ENCODE measurements around the gene TNFRSF4. TPM values are rescaled to one million over a fixed set of nuclear protein-coding genes. Genes with fewer than 3 reads are reported as not detected.
A peak's percentile ranks its signal among the peaks of the same experiment; 100 is the strongest.

The TNFRSF4 gene
- total RNA-seq, 1 experiment from 2014 or later, result not detected

GRCh38 chr1:1218524-1219200, 4.7 kb upstream of the TNFRSF4 start:
- no peak for DNase-seq (ENCODE audit: low spot score)

- DNase-seq (ENCODE audit: low spot score), result peak; percentile 75
Observed at GRCh38 chr1:1217621-1218523, 3.9 kb upstream of the TNFRSF4 start.

- DNase-seq (ENCODE audit: low spot score), result no peak
Observed at GRCh38 chr1:1216770-1217620, 3.0 kb upstream of the TNFRSF4 start.

- no peak for DNase-seq (ENCODE audit: low spot score)
Observed at GRCh38 chr1:1215881-1216605, 2.1 kb upstream of the TNFRSF4 start.

GRCh38 chr1:1215080-1215676, 1.2 kb upstream of the TNFRSF4 start:
- no peak for DNase-seq (ENCODE audit: low spot score)

- no peak for DNase-seq (ENCODE audit: low spot score)
Observed at GRCh38 chr1:1212780-1213344, 1.1 kb downstream of the TNFRSF4 start.

- no peak for DNase-seq (ENCODE audit: low spot score)
Observed at GRCh38 chr1:1211541-1212441, 2.2 kb downstream of the TNFRSF4 start.

- DNase-seq (ENCODE audit: low spot score), result no peak
Observed at GRCh38 chr1:1210726-1211540, 3.0 kb downstream of the TNFRSF4 start.

- no peak for DNase-seq (ENCODE audit: low spot score)
Observed at GRCh38 chr1:1208713-1209433, 5.1 kb downstream of the TNFRSF4 start.

GRCh38 chr1:1207571-1207892, 6.4 kb downstream of the TNFRSF4 start:
- no peak for DNase-seq (ENCODE audit: low spot score)

- no peak for DNase-seq (ENCODE audit: low spot score)
Observed at GRCh38 chr1:1206966-1207531, 6.9 kb downstream of the TNFRSF4 start.

- no peak for DNase-seq (ENCODE audit: low spot score)
Observed at GRCh38 chr1:1206376-1206965, 7.5 kb downstream of the TNFRSF4 start, which contains the start of gene TNFRSF18. Gene TNFRSF18, minus strand, starts transcription at chr1:1206592. Its CDS starts 21 bp downstream, at chr1:1206571.

- DNase-seq (ENCODE audit: low spot score), result no peak
Observed at GRCh38 chr1:1205769-1206375, 8.1 kb downstream of the TNFRSF4 start.

- no peak for DNase-seq (ENCODE audit: low spot score)
Observed at GRCh38 chr1:1204998-1205768, 8.8 kb downstream of the TNFRSF4 start.

- no peak for DNase-seq (ENCODE audit: low spot score)
Observed at GRCh38 chr1:1204425-1204920, 9.5 kb downstream of the TNFRSF4 start.
